Coronary artery (tissue), 2 donors: Measurements from ENCODE around the gene SCRT2.
"Not testable (repeated sequence)": the region's sequence is repeated elsewhere in the genome, so short reads cannot be mapped to it uniquely, and the experiment has no call there.

Experiments
- DNase-seq: peaks from one replicate; pipeline ENCODE4 v3.0.0-alpha.2; 2017; ENCODE audit warnings: low spot score
- H3K27ac ChIP-seq, 2 donors: fragments of 200-600 bp; sonication (generic); one replicate each; pipeline ENCODE4 v1.5.1; 2016 to 2019
- H3K4me3 ChIP-seq: fragments of 200-600 bp; sonication (generic); 2 replicates; pipeline ENCODE4 v1.5.1; 2016; ENCODE audit warnings: mild to moderate bottlenecking, moderate library complexity
- TF ChIP-seq, protein P1 (sequence below): fragments of 200-600 bp; sonication (generic); IDR thresholded peaks from one replicate; pipeline ENCODE4 v1.5.1; 2019; ENCODE audit warnings: antibody characterized with exemption

The SCRT2 gene

DNA sequence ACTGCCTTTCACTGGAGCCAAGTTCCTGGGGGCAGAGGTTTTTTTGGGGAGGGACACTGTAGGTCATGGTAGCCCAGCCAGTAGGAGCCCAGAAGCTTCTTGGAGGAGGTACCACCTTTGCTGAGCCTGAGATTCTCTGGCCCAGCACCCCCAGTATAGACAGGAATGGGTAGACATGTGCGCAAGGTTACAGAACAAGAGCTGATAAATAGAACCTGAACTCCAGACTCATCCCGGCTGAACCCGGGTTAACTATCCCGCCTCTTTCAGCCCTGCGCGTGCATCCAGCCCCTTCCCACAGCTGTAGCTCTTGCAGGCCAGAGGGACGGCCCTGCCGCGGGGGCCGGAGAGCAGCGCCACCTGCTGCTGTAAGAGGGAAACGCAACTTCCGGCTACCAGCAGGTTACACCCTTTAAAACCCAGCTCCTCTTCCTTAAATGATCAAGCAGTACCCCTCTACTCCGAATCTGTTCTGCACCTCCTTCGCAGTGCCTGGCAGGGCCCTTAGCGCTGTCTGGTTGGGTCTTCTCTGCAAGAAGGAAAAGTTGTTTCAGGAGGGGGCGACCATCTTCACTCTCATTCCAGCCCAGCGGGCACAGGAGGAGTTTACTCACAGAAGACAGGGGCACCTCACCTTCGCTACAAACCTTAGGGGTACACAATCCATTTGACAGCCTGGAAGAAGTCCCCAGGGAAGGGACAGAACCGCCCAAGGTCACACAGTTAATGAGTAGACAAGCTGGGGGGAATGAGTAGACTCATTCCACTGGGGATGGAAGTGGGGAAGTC, 30.1 kb downstream of the SCRT2 start:
- no peak overlapping the region for H3K27ac ChIP-seq
- TF ChIP-seq, protein P1, sequence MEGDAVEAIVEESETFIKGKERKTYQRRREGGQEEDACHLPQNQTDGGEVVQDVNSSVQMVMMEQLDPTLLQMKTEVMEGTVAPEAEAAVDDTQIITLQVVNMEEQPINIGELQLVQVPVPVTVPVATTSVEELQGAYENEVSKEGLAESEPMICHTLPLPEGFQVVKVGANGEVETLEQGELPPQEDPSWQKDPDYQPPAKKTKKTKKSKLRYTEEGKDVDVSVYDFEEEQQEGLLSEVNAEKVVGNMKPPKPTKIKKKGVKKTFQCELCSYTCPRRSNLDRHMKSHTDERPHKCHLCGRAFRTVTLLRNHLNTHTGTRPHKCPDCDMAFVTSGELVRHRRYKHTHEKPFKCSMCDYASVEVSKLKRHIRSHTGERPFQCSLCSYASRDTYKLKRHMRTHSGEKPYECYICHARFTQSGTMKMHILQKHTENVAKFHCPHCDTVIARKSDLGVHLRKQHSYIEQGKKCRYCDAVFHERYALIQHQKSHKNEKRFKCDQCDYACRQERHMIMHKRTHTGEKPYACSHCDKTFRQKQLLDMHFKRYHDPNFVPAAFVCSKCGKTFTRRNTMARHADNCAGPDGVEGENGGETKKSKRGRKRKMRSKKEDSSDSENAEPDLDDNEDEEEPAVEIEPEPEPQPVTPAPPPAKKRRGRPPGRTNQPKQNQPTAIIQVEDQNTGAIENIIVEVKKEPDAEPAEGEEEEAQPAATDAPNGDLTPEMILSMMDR, result peak; percentile 77
- no peak overlapping the region for H3K4me3 ChIP-seq
- no peak for DNase-seq

DNA sequence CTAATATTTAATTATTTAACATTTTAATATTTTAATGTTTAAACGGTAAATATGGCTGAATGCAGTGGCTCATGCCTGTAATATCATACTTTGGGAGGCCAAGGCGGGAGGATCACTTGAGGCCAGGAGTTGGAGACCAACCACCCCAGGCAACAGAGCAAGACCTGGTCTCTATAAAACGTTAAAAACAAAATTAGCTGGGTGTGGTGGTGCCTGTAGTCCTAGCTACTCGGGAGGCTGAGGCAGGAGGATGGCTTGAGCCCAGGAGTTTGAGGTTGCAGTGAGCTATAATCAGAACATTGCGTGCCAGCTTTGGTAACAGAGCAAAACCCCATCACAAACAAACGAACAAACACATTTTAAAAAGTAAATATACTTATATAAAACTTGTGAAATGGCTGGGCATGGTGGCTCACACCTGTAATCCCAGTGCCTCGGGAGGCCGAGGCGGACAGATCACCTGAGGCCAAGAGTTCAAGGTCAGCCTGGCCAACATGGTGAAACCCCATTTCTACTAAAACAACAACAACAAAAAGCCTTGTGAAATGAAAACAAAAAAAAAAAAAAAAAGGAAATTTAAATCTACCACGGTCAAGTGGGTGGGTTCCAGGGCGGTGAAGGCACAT, 30.8 kb downstream of the SCRT2 start:
- TF ChIP-seq, protein P1, result no peak
- Histone ChIP-seq H3K4me3 (no peak overlapping the region), H3K27ac (no peak overlapping the region)
- no peak for DNase-seq

DNA sequence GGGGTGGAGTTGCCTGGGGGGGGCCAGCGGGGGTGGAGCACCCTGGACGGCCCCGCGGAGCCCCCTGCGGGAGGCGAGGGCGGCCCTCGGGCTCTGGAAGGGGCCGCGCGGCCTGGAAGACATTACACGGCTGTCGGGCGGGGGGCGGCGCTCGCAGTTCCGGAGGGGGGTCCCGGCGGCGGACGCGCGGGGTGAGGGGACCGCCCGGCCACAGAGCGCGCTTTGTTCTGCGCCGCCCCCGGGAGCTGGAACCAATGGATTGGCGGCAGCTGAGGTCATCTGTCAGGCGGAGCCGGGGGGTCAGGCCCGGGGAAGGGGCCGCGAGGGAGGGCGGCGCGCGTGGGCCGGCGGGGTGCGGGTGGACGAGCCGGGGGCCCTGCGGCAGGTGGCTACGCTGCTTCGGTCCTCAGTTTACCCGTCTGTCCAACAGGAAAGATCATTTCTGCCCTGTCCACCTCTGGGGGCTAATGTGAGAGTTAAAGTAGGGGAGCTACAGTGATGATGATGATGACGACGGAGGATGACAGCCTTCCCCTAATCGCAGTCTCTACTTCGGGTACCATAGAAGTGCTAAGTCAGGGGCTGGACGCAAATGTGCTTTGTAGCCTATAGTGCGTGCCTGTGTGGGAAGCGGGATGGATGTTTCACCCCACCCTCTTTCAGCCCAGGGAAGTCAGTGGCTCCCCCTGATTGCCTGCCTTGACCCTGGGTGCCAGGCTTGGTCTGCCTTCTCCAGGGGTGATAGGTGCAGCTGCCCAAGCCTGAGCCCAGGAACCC, 33.0 kb downstream of the SCRT2 start:
- no peak for DNase-seq
- H3K4me3 ChIP-seq, result peak overlapping the region; percentile 65
- peak overlapping the region in 1 of 2 donors; percentile 53 for H3K27ac ChIP-seq
- TF ChIP-seq, protein P1, result no peak

DNA sequence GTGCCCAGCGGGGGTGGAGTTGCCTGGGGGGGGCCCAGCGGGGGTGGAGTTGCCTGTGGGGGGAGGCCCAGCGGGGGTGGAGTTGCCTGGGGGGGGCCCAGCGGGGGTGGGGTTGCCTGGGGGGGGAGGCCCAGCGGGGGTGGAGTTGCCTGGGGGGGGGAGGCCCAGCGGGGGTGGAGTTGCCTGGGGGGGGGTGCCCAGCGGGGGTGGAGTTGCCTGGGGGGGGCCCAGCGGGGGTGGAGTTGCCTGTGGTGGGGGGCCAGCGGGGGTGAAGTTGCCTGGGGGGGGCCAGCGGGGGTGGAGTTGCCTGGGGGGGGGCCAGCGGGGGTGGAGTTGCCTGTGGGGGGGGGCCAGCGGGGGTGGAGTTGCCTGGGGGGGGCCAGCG, 33.6 kb downstream of the SCRT2 start:
- peak overlapping the region in 1 of 2 donors; percentile 53 for H3K27ac ChIP-seq
- not testable (repeated sequence) for DNase-seq
- peak overlapping the region; percentile 65 for H3K4me3 ChIP-seq

DNA sequence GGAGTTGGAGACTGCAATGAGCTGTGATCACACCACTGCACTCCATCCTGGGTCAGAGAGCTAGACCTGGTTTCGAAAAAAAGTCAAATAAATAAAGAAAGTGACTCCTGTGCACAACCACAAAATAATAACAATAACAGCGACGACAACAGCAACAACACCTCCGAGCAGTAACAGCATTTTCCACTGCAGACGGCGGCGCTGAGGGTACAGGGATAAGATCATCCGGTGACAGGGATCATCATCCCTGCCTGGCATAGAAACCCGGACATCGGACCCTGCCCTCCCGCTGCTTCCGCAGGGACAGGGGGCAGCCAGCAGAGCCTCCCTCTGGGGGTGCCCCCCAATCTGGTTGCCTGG, 34.1 kb downstream of the SCRT2 start:
- TF ChIP-seq, protein P1, result no peak
- Histone ChIP-seq H3K4me3 (no peak overlapping the region), H3K27ac (no peak overlapping the region)
- no peak for DNase-seq

DNA sequence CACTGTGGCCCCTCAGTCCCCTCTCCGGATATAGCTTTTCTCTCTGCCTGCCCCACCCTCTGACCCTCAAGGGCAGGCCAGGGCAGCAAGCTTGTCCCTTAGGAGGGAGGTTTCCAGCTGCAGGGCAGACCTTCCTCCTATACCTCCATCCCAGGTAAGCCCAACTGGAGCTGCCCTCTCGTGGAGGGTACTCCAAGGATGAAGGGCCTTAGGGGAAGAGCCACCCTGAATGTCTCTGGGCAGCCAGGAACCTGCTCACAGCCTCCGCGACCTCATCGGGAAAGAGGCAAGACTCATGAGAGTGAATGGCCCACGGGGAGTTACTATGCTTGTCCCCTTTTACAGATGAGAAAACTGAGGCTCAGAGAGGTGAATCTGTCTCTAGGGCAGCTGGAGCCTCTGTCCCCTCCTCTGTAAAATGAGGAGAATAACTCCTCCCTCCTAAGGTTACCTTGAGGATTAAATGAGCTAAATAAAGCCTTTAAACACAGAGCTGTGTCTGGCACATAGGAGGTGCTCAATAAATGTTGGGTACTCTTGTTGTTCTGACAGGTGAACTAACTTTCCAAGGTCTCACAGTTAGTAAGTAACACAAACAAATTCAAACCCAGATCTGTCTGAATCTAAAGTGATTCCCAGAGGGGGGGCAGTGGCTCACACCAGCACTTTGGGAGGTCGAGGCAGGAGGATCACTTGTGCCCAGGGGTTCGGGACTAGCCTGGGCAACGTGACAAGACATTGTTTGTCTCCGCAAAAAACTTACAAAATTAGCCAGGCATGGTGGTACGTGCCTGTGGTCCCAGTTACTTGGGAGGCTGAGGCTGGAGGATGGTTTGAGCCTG, 34.7 kb downstream of the SCRT2 start:
- no peak for DNase-seq
- Histone ChIP-seq H3K27ac (no peak overlapping the region), H3K4me3 (no peak overlapping the region)
- TF ChIP-seq, protein P1, result no peak

DNA sequence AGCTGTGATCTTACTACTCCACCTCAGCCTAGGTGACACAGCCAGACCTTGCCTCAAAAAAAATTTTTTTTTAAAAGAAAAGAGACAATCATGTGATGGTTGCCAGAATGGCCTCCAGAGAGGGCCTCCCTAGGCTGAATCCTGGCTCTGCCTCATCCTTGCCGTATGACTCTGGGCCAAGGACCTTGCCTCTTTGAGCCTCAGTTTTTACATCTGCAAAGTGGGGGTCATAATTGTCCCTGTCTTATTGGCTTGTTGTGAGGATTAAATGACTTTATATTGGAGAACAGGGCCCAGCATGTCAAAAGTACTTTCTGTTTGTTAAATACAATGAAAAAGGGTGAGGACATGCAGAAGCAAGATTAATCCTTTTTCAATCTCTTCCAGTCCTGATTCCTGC, 37.0 kb downstream of the SCRT2 start:
- H3K27ac ChIP-seq, result no peak overlapping the region
- TF ChIP-seq, protein P1, result no peak
- no peak overlapping the region for H3K4me3 ChIP-seq
- DNase-seq, result no peak
